GM10248 (cell line): ENCODE results near the gene SLC39A9.

ENCODE experiments used
- CTCF ChIA-PET: fragments of 300-600 bp; sonication (Branson Sonifier 250); formaldehyde crosslinking; extraction: SDS; loops from one replicate; lab custom pipeline; 2021; ENCODE audit warnings: antibody characterized with exemption; lab: Yijun Ruan, JAX
- POLR2A ChIA-PET: fragments of 350-650 bp; sonication (Branson Sonifier 250); formaldehyde crosslinking; extraction: SDS; loops from one replicate; lab custom pipeline; 2020; ENCODE audit warnings: antibody characterized with exemption; lab: Yijun Ruan, JAX
- DNase-seq: peaks from one replicate; pipeline ENCODE4 v3.0.0; 2012; ENCODE audit errors: extremely low spot score
- CTCF ChIP-seq: IDR thresholded peaks from 2 replicates; pipeline ENCODE4 v1.5.1; 2012; ENCODE audit warnings: mild to moderate bottlenecking, low read depth; ENCODE audit errors: extremely low read depth, missing control alignments, control extremely low read depth

The SLC39A9 gene

GRCh38 chr14:69353168-69353567 is 45.3 kb upstream of the SLC39A9 start:
- no peak for DNase-seq
- ChIA-PET POLR2A (no interaction called here), CTCF (interaction anchor here (1.4 kb wide), 1 partner anchor 91 kb away, joined by 3 read pairs; no protein-coding TSS in a partner anchor)
- TF ChIP-seq CTCF: no peak

GRCh38 chr14:69354383-69355153 is 43.9 kb upstream of the SLC39A9 start:
- ChIA-PET CTCF (interaction anchor here (1.0 to 5.3 kb wide), 8 partner anchors 12 to 112 kb away, joined by 3 to 27 read pairs (median 3); no protein-coding TSS in a partner anchor), POLR2A (interaction anchor here (1.7 kb wide), 1 partner anchor 44 kb away, joined by 8 read pairs; the partner anchor contains the start of genes ERH and SLC39A9)
- peak; percentile 91 for DNase-seq
- no peak for TF ChIP-seq CTCF

GRCh38 chr14:69355154-69355597 is 43.3 kb upstream of the SLC39A9 start:
- no peak for TF ChIP-seq CTCF
- DNase-seq: no peak
- CTCF ChIA-PET: interaction anchor here (1.1 to 5.3 kb wide), 4 partner anchors 11 to 112 kb away, joined by 3 to 27 read pairs (median 4); no protein-coding TSS in a partner anchor
- POLR2A ChIA-PET: interaction anchor here (1.7 kb wide), 1 partner anchor 43 kb away, joined by 8 read pairs; the partner anchor contains the start of genes ERH and SLC39A9

- no peak for DNase-seq
- ChIA-PET CTCF (interaction anchor here (1.4 to 5.3 kb wide), 2 partner anchors 14 to 113 kb away, joined by 5 to 27 read pairs; no protein-coding TSS in a partner anchor), POLR2A (interaction anchor here (0.6 to 1.7 kb wide), 4 partner anchors 12 to 42 kb away, joined by 3 to 8 read pairs (median 4); partner anchors contain the start of genes ERH and SLC39A9)
- no peak for TF ChIP-seq CTCF
Observed at GRCh38 chr14:69355607-69356281, 42.7 kb upstream of the SLC39A9 start.

GRCh38 chr14:69356903-69357543 is 41.5 kb upstream of the SLC39A9 start:
- TF ChIP-seq CTCF: no peak
- CTCF ChIA-PET: interaction anchor here (0.9 to 5.3 kb wide), 6 partner anchors 9 to 115 kb away, joined by 3 to 27 read pairs (median 5); no protein-coding TSS in a partner anchor
- POLR2A ChIA-PET: interaction anchor here (1.3 kb wide), 1 partner anchor 9 kb away, joined by 4 read pairs; no protein-coding TSS in a partner anchor
- DNase-seq: no peak
